Tibial nerve (tissue), 4 donors: Measurements from ENCODE around the gene MAG.

Experiments
- CTCF ChIP-seq, 5 experiments: fragments of 200-600 bp in 3 of 5; fragments of 450-650 bp in 2 of 5; sonication (generic) in 3 of 5; IDR thresholded peaks; one replicate each; pipeline ENCODE4 v1.5.1; 2016 to 2019; ENCODE audit warnings: antibody characterized with exemption in 5 of 5, mild to moderate bottlenecking in 3 of 5, moderate library complexity in 2 of 5
- EP300 ChIP-seq, 2 donors: sonication (generic); formaldehyde crosslinking; IDR thresholded peaks; one replicate each; pipeline ENCODE4 v1.6.1; 2017; ENCODE audit warnings: antibody characterized with exemption in 2 of 2, mild to moderate bottlenecking in 1 of 2
- POLR2A ChIP-seq, 2 donors: fragments of 450-650 bp; IDR thresholded peaks; one replicate each; pipeline ENCODE4 v1.6.1; 2017; ENCODE audit warnings: antibody characterized with exemption in 2 of 2, mild to moderate bottlenecking in 2 of 2, moderate library complexity in 2 of 2

- TF ChIP-seq CTCF (IDR thresholded peaks at IDR 0.05) (no peak), POLR2A (IDR thresholded peaks at IDR 0.05) (no peak), EP300 (IDR thresholded peaks at IDR 0.05) (no peak)
These were observed 38.5 kb downstream of the MAG start for GRCh38 chr19:35330475-35330874.
